B cell (primary cell): Measurements from ENCODE around the gene POC1B.

ENCODE experiments used
- CTCF ChIP-seq: fragments of 200-600 bp; IDR thresholded peaks from one replicate; pipeline ENCODE4 v1.8.0; 2022; ENCODE audit warnings: antibody characterized with exemption, mild to moderate bottlenecking
- EZH2 ChIP-seq: IDR thresholded peaks from 2 replicates; pipeline ENCODE4 v1.6.1; 2012; ENCODE audit warnings: borderline replicate concordance, low read depth, mild to moderate bottlenecking, moderate library complexity, low read length; ENCODE audit not compliant: insufficient read depth, poor library complexity, severe bottlenecking

GRCh38 chr12:89540586-89540985 lies 14.7 kb upstream of the POC1B start:
- TF ChIP-seq CTCF, result no peak
- no peak for TF ChIP-seq EZH2
